HTR-8/SVneo (cell line): Measurements from ENCODE around the gene KCNK5.

Source experiments
- DNase-seq: peaks from one replicate; pipeline ENCODE4 v3.0.0; 2011; ENCODE audit warnings: low spot score, mixed read lengths; ENCODE audit not compliant: insufficient read length
- FAIRE-seq: peaks from 2 replicates; lab custom pipeline; 2011; peaks lifted over from hg19 to GRCh38; lab: Jason Lieb, UNC

The KCNK5 gene

DNA sequence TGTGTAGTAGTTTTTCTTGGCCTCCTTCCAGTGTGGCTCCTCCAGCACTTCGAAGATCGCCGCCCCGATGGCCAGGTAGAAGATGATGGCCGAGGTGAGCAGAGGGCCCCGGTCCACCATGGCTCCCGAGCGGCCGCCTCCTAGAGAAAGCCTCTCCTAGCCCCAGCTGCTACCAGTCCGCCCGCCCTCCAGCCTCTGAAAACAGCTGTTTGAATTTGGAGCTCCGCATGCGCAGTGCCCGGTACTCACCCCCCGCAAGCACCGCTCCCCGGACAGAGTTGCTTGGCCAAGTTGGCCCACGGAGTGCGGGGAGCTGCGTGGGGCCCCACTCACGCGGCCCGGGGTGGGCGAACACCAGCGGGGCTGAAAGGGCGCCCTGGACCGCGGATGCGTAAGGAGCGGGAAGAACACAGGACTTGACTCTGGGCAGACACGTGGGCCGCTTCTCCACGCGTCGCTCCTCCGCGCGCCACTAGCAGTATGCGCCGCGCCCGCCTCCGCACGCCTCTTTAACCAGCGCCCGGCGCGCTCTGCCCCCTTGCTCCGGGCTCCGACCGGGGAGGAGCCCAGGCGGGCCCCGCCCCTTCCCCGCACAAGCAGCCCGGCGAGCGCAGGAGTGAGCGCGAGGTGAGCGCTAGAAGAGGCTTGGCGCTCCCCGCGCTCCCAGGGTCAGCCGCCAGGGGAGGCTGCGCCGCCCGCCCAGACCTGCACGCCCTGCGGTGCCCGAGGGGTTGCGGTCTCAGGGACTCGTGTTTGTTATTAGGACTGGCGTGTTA, at the start of gene KCNK5:
Gene KCNK5, minus strand, starts transcription at position 484 of the 776 bp plus-strand sequence. Its CDS starts 364 bp downstream, at position 120.
- FAIRE-seq (no peak), DNase-seq (no peak)

- no peak for DNase-seq
- FAIRE-seq, result no peak
These were observed 47.2 kb upstream of the KCNK5 start for GRCh38 chr6:39276379-39276995.

DNA sequence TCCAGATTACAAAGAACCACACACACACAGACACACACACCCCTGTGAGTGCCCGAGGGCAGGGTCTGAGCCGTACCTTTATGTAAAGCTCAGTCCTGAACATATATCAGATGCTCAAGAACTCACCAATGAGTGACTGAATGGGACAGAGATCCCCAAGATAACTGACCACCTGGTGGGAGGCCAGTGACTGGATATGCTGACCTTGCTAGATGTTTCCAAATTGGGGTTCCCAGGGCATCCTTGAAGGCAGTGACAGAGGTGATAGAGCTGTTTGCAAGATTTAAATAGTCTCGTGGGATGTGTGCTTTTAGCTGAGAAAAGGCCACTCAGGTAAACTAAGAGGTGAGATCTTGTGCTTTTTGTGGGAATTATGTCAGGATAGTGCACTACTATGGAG, 45.6 kb upstream of the KCNK5 start:
- FAIRE-seq, result no peak

GRCh38 chr6:39274471-39274870, 45.2 kb upstream of the KCNK5 start:
- no peak for DNase-seq
- FAIRE-seq, result no peak

More for the DNA sequence above, 45.6 kb upstream of the KCNK5 start:
- DNase-seq, result no peak

DNA sequence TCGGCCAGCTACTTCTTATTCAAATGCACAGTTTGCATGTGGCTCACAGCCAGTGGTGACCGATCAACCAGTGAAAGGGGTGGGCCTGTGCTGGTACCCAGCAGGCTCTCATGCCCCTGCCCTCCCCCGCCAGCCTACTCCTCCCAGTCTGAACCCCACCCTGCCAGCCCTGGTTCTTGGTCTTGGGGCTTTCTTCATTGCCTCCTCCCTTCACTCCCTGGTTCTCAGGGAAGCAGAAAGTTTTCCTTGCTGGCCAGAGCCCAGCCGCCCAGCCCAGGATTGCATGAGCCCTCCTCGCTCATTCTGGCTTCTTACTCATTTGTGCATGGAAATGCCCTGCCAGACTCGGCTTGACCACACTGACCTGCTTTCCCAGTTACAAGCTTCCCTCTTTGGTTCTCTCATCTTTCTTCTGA, 44.1 kb upstream of the KCNK5 start:
- FAIRE-seq (no peak), DNase-seq (no peak)

DNA sequence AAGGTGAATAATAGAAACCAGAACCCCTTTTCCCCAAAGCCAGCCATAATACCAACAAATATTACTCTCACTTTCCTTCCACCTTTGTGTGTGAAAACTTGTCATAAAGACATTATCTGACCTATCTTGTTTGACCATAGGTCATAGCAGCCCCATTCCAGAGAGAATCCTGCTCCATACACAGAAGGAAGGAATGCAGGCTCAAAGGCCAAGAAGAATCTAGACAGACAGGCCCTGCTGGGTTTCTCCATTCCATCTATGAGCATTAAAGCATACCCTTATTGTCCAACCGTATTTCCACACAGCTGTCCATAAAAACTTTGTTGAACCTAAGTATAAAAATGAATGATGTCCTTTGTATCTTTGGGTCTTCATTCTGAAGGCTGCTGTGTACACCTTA, 40.7 kb upstream of the KCNK5 start:
- DNase-seq (no peak), FAIRE-seq (no peak)

DNA sequence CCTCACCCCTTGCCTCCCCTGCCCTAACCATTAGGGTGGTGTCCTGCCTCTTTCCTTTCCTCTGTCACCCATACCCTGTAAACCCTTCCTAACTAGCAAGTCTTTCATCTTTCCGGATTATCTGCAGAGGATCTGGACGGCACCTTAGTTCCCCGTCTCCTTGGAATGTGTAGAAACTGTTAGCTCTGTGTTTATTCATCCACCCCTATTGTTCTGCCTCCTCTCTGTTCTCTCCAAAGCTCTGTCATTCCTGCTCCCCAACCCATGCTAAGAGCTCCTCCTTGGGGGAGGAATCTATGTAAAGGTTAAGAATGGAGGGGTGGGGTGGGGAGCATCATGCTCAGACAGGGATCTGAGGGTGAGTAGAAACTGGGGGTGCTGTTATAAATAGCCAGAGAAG, 39.4 kb upstream of the KCNK5 start:
- FAIRE-seq (no peak), DNase-seq (no peak)

DNA sequence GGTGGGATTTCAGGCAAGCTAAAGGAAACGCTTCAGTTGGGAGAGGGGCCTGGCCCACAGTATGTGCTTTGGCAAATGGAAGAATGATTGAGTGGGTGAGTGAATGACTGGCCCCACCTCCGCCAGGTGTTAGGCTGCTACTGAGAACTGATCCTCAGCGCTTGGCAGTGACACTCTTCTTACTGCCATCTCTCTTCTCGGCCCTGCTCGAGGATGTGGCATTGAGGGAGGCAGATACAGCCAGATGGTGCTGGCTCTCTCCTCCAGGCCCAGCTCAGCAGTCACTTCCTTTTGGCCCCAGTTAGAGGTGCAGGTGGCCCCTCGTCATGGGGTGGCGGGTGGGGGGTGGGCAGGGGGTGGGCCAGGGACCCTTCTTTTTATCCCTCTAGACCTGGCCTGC, 38.9 kb upstream of the KCNK5 start:
- DNase-seq (no peak), FAIRE-seq (no peak)

GRCh38 chr6:39266782-39267355, 37.6 kb upstream of the KCNK5 start:
- FAIRE-seq (no peak), DNase-seq (no peak)

DNA sequence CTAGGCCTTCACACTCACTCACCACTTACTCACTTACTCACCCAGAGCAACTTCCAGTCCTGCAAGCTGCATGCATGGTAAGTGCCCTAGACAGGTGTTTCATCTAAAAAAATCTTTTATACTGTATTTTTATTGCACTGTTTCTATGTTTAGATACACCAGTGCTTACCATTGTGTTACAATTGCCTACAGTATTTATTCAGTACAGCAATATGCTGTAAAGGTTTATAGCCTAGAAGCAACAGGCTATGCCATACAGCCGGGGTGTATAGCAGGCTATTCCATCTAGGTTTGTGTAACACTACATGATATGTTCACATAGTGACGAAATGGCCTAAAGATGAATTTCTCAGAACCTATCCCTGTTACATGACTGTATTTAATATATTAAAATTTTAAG, 37.1 kb upstream of the KCNK5 start:
- DNase-seq (no peak), FAIRE-seq (no peak)

- no peak for DNase-seq
- no peak for FAIRE-seq
These were observed 34.2 kb upstream of the KCNK5 start for GRCh38 chr6:39263303-39264037.

- FAIRE-seq, result no peak
- DNase-seq, result no peak
These were observed 32.5 kb upstream of the KCNK5 start for GRCh38 chr6:39261751-39262150.

GRCh38 chr6:39260953-39261352, 31.7 kb upstream of the KCNK5 start:
- DNase-seq (no peak), FAIRE-seq (no peak)

- no peak for FAIRE-seq
These were observed 31.2 kb upstream of the KCNK5 start for GRCh38 chr6:39260456-39260855.

DNA sequence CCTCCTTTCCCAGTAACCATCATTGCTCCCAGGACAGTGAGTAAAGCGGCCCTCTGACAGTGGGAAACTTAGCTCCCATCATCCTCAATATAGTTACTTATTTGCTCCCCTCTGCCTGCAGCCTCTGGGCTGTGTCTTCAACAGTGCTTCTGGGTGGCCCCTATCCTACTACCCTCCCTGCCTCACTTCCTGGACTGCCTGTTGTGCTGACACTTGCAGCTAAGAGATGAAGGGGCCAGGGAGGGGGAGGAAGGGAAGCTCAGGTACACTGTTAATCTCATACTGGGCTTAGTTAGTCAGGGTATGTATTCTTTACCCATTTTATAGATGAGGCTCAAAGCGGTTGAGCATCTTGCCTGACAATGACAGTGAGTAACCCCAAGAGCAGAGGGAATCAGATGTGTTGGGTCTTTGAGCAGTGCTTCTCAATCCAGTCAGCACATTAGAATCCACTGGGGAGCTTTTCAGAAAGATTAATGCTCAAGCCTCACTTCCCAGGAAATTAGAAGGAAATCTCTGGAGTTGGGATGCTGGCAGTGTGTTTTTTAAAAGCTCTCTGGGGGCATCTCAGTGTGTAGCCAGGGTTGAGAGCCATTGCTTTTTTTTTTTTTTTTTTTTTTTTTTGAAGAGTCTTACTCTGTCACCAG, 27.1 kb upstream of the KCNK5 start:
- no peak for DNase-seq

More at GRCh38 chr6:39260456-39260855, 31.2 kb upstream of the KCNK5 start:
- DNase-seq, result no peak

GRCh38 chr6:39254999-39255535, 25.8 kb upstream of the KCNK5 start:
- no peak for DNase-seq
- no peak for FAIRE-seq

More for the DNA sequence above, 27.1 kb upstream of the KCNK5 start:
- no peak for FAIRE-seq

- no peak for DNase-seq
- no peak for FAIRE-seq
These were observed 22.1 kb upstream of the KCNK5 start for GRCh38 chr6:39251406-39251805.

- FAIRE-seq, result no peak
- no peak for DNase-seq
These were observed 21.2 kb upstream of the KCNK5 start for GRCh38 chr6:39250507-39250906.

DNA sequence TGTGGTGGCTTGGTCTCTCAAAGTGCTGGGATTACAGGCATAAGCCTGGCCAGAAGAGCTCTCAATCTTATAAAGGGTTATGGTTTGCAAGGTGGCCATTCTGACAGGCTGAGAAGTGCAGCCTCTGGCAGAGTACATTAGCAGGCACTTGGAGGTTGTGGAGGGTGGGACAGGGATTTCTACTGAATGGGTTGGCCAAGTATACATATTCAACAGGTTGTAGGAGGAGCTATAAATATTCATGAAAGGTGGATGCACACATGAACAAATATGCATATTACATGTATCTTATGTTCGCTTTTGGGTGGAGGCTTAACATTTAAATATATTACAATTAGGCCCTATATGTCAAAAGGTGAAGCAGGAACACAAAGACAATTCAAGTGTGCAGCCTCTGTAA, 20.0 kb upstream of the KCNK5 start:
- no peak for FAIRE-seq

DNA sequence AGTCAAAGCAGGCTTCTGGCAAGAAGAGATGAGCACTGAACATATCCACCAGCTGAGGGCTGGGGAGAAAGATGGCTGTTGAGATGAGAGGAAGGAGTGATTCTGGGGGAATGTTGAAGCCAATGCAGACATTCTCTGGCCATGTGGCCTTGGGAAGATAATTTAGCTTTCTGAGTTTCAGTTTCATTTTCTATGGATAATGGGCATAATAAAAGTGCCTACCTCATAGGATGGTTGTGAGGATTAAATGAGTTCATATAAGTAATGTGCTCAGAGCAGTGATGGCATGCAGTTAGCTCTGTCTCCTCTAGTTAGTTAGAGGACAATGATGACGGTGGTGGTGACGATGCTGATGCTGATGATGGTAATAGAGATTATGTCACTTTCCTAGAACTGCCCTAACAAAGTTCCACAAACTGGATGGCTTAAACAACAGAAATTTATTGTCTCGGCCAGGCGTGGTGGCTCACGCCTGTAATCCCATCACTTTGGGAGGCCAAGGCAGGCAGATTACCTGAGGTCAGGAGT, 18.5 kb upstream of the KCNK5 start:
- FAIRE-seq (no peak), DNase-seq (no peak)

More for the DNA sequence above, 20.0 kb upstream of the KCNK5 start:
- no peak for DNase-seq
